Memory B cell (primary cell): Measurements from ENCODE around the gene OBP2A.
"Not testable (repeated sequence)": the region's sequence is repeated elsewhere in the genome, so short reads cannot be mapped to it uniquely, and the experiment has no call there.

ENCODE experiments used
- ATAC-seq: fragments of 150-1000 bp; cut with Tn5 transposase; 2 replicates; pipeline ENCODE4 v1.10.0; 2021; ENCODE audit warnings: low read depth, mild to moderate bottlenecking, moderate library complexity
- DNase-seq, 2 donors: peaks; one replicate each; pipeline ENCODE4 v3.0.0; 2022; ENCODE audit warnings: low spot score in 2 of 2
- H3K27ac Mint-ChIP-seq: one replicate; pipeline ENCODE4 v1.8.0; 2022; ENCODE audit warnings: mild to moderate bottlenecking, moderate library complexity, mixed read lengths
- H3K27me3 Mint-ChIP-seq: one replicate; pipeline ENCODE4 v1.8.0; 2022; ENCODE audit warnings: mixed read lengths
- H3K36me3 Mint-ChIP-seq: one replicate; pipeline ENCODE4 v1.8.0; 2022; ENCODE audit warnings: mild to moderate bottlenecking, mixed read lengths
- H3K4me1 Mint-ChIP-seq: one replicate; pipeline ENCODE4 v1.8.0; 2022; ENCODE audit warnings: mixed read lengths
- H3K4me3 Mint-ChIP-seq: one replicate; pipeline ENCODE4 v1.8.0; 2022; ENCODE audit warnings: mild to moderate bottlenecking, moderate library complexity, mixed read lengths
- H3K9me3 Mint-ChIP-seq: one replicate; pipeline ENCODE4 v1.8.0; 2022; ENCODE audit warnings: mixed read lengths

OBP2A gene

DNA sequence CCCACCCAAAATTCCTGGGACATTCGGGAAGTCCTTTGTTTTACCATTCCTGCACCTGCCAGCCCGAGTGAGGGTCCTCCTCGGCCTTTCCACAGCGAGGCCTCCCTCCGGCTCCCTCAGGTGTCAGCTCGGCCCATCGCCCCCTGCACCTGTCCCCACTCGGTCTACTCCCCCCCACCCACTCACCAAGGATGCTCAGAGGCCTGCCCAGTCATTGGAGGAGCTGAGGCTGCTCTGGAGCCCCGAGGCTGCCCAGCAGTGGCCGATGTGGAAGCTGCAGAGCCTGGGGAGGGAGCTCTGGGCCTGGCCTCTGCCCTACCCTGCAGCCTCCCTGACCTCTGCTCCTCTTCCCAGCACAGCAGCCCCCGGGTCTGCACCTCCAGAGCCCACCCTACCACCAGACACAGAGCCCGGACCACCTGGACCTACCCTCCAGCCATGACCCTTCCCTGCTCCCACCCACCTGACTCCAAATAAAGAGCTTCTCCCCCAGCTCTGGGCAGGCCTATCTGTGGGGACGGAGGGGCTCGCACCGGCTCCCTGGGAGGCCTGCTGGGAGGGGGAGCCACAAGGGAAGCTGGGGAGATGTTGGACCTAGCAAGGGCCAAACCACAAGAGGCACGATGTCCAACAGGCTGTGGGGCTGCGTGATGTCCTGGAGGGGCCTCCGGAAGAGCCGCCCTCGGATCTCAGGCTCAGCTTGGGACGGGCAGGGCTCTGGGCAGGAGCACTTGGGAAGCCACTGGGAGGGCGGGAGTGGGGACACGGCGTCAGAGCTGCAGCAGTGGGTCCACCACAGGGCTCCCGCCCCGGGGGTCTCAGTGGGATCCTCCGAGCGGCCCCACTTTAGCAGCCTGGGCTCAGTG lies 3.8 kb downstream of the OBP2A start:
- H3K27ac Mint-ChIP-seq, ATAC-seq: not testable (repeated sequence)

DNA sequence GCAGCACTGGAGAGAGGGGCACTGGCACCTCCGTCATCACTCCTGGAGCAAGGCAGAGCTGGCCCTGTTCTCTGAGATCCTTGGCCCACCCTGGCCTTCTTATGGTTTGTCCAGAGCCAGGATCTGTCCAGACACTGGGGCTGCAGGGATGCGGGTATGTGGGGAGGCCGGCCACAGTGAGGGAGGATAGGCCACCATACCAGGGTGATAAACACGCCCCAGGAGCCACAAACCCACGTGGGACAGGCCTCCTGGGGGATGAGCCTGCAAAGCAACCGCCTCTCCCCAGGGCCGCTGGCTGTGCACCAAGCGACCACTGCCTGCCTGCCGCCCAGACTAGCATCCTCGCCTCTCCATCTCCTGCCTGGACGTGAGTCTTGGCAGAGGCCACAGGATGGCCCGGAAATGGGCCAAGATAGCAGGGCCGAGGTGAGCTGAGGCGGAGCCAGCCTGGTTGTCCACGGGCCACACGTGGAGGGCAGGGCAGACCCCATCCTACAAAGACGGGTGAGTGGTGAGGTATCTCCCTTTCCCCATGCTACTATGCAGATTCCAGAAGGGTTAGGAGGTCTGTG lies 4.5 kb downstream of the OBP2A start:
- ATAC-seq (no peak), DNase-seq (no peak)
- Mint-ChIP-seq H3K27me3 (peaks cover 10% of the 10 kb centered on the region), H3K4me1 (no peaks in the 10 kb centered on the region), H3K27ac (no peak overlapping the region), H3K36me3 (no peaks in the 10 kb centered on the region), H3K9me3 (peaks cover 3% of the 10 kb centered on the region), H3K4me3 (no peak overlapping the region)

More for the DNA sequence above, 3.8 kb downstream of the OBP2A start:
- not testable (repeated sequence) for H3K4me3 Mint-ChIP-seq, H3K9me3 Mint-ChIP-seq, DNase-seq, H3K36me3 Mint-ChIP-seq, H3K4me1 Mint-ChIP-seq
- H3K27me3 Mint-ChIP-seq, result peaks cover 11% of the 10 kb centered on the region

GRCh38 chr9:135551031-135551430 lies 5.1 kb downstream of the OBP2A start:
- Mint-ChIP-seq H3K9me3 (peaks cover 3% of the 10 kb centered on the region), H3K4me1 (no peaks in the 10 kb centered on the region), H3K4me3 (no peak overlapping the region), H3K27ac (no peak overlapping the region), H3K27me3 (peaks cover 10% of the 10 kb centered on the region), H3K36me3 (no peaks in the 10 kb centered on the region)
- no peak for DNase-seq
- ATAC-seq, result no peak

DNA sequence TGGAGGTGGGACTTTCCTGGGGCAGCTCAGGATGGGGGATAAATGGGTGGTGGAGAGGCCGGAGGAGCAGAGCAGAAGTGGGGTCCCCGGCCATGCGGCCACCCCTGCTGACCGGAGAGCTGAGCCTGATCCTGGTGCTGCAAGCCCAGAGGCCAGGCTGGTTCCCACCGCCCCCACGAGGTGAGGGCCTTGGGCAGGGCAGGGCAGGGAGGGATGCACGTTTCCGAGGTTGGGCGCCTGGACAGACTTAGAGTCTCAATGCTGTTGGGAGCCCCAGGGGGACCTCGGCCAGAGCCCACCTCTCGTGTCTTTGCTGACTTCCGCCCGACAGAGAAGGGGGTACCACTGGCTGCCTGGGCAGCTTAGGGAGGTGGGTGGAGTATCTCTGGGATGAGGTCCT lies 5.5 kb downstream of the OBP2A start:
- H3K4me1 Mint-ChIP-seq, result no peaks in the 10 kb centered on the region
- H3K36me3 Mint-ChIP-seq, result no peaks in the 10 kb centered on the region
- no peak overlapping the region for H3K27ac Mint-ChIP-seq
- ATAC-seq (no peak), DNase-seq (no peak)
- peaks cover 10% of the 10 kb centered on the region for H3K27me3 Mint-ChIP-seq
- H3K4me3 Mint-ChIP-seq, result no peak overlapping the region
- peaks cover 3% of the 10 kb centered on the region for H3K9me3 Mint-ChIP-seq

- DNase-seq, result no peak
- peaks cover 10% of the 10 kb centered on the region for H3K27me3 Mint-ChIP-seq
- H3K4me1 Mint-ChIP-seq, result no peaks in the 10 kb centered on the region
- no peak overlapping the region for H3K27ac Mint-ChIP-seq
- ATAC-seq, result no peak
- peaks cover 3% of the 10 kb centered on the region for H3K9me3 Mint-ChIP-seq
- H3K36me3 Mint-ChIP-seq, result no peaks in the 10 kb centered on the region
- no peak overlapping the region for H3K4me3 Mint-ChIP-seq
Measured at GRCh38 chr9:135552021-135552697, 6.2 kb downstream of the OBP2A start.

DNA sequence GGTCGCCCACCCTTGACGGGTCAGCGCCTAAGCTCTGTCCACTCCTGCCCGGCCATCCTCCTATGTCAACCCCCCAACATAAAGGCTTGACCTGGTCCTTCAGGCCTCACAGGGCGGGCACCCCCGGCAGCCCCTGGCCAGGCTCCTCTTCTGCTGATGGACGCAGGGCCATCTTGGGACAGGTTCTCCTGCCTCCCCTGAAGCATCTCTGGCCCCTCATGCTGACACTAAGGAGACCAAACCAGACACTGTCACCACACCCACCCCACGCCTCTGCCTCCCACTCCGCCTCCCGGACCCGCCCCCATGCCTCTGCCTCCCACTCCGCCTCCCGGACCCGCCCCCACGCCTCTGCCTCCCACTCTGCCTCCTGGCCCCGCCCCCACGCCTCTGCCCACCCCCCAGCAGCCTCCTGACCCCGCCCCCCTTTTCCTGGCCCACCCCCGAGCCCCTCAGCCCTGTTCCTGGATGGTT lies 6.8 kb downstream of the OBP2A start:
- ATAC-seq, result no peak
- Mint-ChIP-seq H3K4me1 (no peaks in the 10 kb centered on the region), H3K9me3 (peaks cover 3% of the 10 kb centered on the region), H3K27ac (no peak overlapping the region), H3K4me3 (no peak overlapping the region), H3K36me3 (no peaks in the 10 kb centered on the region), H3K27me3 (peaks cover 10% of the 10 kb centered on the region)
- DNase-seq, result no peak

DNA sequence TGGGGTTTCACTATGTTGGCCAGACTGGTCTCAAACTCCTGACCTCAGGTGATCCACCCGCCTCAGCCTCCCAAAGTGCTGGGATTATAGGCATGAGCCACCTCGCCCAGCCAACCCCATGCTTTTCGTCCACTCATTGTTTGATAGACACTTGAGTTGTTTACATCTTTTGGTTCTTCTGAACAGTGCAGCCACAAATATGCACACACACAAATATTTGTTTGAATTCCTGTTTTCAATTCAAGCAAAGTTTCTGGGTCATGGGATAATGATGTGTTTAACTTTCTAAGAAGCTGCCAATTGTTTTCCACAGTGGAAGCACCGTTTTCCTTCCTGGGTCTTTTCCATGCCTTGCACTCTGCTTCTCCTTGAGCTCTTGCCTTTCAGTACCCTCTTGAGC lies 8.8 kb downstream of the OBP2A start:
- DNase-seq (no peak), ATAC-seq (no peak)
- Mint-ChIP-seq H3K27me3 (peaks cover 10% of the 10 kb centered on the region), H3K4me1 (no peaks in the 10 kb centered on the region), H3K4me3 (no peak overlapping the region), H3K9me3 (peaks cover 3% of the 10 kb centered on the region), H3K36me3 (no peaks in the 10 kb centered on the region), H3K27ac (no peak overlapping the region)

DNA sequence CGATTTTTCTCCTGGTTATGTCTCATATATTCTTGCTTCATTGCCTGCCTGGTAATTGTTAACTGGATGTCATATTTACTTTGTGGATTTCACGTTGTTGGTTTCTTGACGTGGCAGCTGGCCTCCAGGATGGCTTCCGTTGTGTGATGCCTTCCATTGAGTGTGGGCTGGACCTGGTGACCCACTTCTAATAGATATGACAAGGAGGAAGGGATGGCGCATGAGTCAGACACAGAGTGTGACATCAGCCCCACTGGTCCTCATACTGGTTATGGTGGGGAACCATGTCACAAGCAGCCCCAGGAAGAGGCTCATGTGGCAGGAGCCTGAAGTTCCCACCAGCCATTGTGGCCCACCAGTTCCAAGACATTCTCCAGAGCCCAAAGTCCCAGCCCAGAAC lies 9.3 kb downstream of the OBP2A start:
- Mint-ChIP-seq H3K36me3 (no peaks in the 10 kb centered on the region), H3K4me1 (no peaks in the 10 kb centered on the region), H3K27me3 (peaks cover 10% of the 10 kb centered on the region), H3K27ac (no peak overlapping the region), H3K9me3 (peaks cover 3% of the 10 kb centered on the region), H3K4me3 (no peak overlapping the region)
- DNase-seq (no peak), ATAC-seq (no peak)

GRCh38 chr9:135555910-135556309 lies 10.0 kb downstream of the OBP2A start:
- Mint-ChIP-seq H3K4me1 (no peaks in the 10 kb centered on the region), H3K27me3 (peaks cover 9% of the 10 kb centered on the region), H3K27ac (no peak overlapping the region), H3K4me3 (no peak overlapping the region), H3K9me3 (peaks cover 3% of the 10 kb centered on the region), H3K36me3 (no peaks in the 10 kb centered on the region)
- ATAC-seq (no peak), DNase-seq (no peak)

DNA sequence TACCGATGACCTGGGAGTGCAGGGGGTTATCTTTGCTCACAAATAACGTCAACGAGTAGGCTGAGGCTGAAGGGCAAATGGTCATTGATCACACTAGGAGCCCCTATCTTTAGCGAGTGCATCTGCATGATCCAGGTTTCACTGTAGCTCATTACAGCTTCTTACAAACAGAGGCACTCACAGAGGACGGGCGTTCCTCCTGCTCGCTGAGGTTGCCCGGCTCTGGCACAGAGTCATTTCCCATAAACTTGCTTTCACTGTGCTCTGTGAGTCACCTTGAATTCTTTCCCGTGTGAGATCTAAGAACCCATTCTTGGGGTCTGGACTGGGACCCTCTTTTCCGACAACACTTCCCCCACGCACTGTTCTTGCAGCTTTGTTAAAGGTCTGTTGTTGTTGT lies 13.7 kb downstream of the OBP2A start:
- DNase-seq, result no peak
- H3K4me3 Mint-ChIP-seq, result no peak overlapping the region
- no peak overlapping the region for H3K27ac Mint-ChIP-seq

DNA sequence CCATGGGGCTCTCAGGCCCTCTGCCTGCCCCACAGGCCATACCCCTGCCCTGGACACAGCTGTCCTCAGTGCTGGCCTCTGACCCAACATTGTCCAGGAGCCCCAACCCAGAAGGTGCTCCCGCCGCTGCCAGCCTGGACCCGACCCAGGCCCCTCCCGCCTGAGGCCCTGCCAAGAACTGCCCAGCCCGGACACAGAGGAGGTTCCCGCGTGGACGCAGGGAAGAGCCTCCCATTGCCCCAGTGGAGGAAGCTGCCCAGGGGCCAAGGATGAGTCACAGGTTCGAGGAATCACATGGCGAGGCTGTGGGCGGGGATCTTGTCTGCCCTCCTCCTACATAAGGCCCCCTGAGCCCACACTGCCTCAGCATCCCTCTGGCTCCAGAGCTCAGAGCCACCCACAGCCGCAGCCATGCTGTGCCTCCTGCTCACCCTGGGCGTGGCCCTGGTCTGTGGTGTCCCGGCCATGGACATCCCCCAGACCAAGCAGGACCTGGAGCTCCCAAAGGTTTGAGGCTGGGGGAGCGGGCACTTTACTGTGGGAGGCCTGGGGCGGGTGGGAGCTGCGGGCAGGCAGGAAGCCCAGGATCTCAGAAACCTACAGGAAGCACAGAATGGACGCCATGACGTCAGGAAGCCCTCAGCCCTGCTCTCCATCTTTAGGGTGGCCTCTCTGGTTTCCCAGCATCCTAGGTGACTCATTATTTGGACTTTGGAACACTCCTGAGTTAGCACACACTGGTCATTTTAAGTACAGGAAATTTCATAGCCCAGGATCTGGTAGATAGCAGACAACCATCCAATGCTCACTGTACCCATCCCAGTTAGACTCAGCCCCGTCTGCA lies 15.7 kb downstream of the OBP2A start, which contains the start of gene PAEP:
Gene PAEP, plus strand, starts transcription at position 366 of the 844 bp plus-strand sequence.
- DNase-seq, result no peak
- Mint-ChIP-seq H3K4me3 (no peak within 1 kb of the TSS), H3K27me3 (peaks cover 18% of the 10 kb centered on the region), H3K27ac (no peak within 1 kb of the TSS), H3K9me3 (no peaks in the 10 kb centered on the region), H3K36me3 (no peaks in the 10 kb centered on the region), H3K4me1 (no peaks in the 10 kb centered on the region)
- ATAC-seq, result no peak

More for the DNA sequence above, 13.7 kb downstream of the OBP2A start:
- Mint-ChIP-seq H3K36me3 (no peaks in the 10 kb centered on the region), H3K4me1 (no peaks in the 10 kb centered on the region), H3K9me3 (no peaks in the 10 kb centered on the region), H3K27me3 (peaks cover 13% of the 10 kb centered on the region)
- no peak for ATAC-seq

DNA sequence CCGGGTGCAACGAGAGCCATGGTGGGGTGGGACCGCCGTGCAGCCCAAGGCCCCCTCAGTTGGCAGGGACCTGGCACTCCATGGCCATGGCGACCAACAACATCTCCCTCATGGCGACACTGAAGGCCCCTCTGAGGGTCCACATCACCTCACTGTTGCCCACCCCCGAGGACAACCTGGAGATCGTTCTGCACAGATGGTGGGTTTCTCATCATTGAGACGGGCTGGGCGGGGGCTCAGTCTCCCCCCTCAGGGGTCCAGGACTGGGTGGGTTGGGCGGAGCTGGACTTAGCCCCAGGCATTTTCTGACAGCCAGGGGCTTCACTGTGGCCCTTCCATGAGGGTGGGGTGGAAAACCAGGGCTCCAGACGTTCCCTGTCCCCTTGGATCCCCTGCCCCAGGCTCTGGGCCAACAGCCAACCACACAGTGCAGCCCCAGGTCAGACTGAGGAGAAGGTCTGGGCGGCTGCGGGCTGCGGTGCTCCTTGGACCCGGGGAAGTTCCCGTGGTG lies 16.4 kb downstream of the OBP2A start:
- Mint-ChIP-seq H3K4me3 (no peak overlapping the region), H3K27ac (no peak overlapping the region), H3K4me1 (no peaks in the 10 kb centered on the region), H3K9me3 (no peaks in the 10 kb centered on the region), H3K36me3 (no peaks in the 10 kb centered on the region), H3K27me3 (peaks cover 18% of the 10 kb centered on the region)
- ATAC-seq (no peak), DNase-seq (no peak)

GRCh38 chr9:135563039-135563476 lies 17.1 kb downstream of the OBP2A start:
- Mint-ChIP-seq H3K27ac (no peak overlapping the region), H3K4me1 (no peaks in the 10 kb centered on the region), H3K36me3 (no peaks in the 10 kb centered on the region), H3K4me3 (no peak overlapping the region), H3K9me3 (no peaks in the 10 kb centered on the region), H3K27me3 (peaks cover 17% of the 10 kb centered on the region)
- DNase-seq, result no peak
- no peak for ATAC-seq
